K562 (cell line): ENCODE results near the gene GASK1A. TPM values are rescaled to one million over a fixed set of nuclear protein-coding genes. Genes with fewer than 3 reads are reported as not detected.

Source experiments
- C11orf30 ChIP-seq: fragments of 450-650 bp; IDR thresholded peaks from 2 replicates; pipeline ENCODE4 v1.6.1; 2016; ENCODE audit warnings: low read depth, mild to moderate bottlenecking
- HNRNPK ChIP-seq: fragments of 200-400 bp; formaldehyde crosslinking; IDR thresholded peaks from one replicate; pipeline ENCODE4 v1.6.1; 2018; ENCODE audit warnings: mild to moderate bottlenecking, low read depth, low read length; ENCODE audit not compliant: poor library complexity, severe bottlenecking
- HNRNPLL ChIP-seq: fragments of 200-400 bp; formaldehyde crosslinking; IDR thresholded peaks from 2 replicates; pipeline ENCODE4 v1.6.1; 2017; ENCODE audit warnings: low read length, low read depth, mild to moderate bottlenecking; ENCODE audit not compliant: poor library complexity, severe bottlenecking
- MTA3 ChIP-seq: fragments of 450-650 bp; formaldehyde crosslinking; IDR thresholded peaks from 2 replicates; pipeline ENCODE4 v1.6.1; 2017; ENCODE audit warnings: mild to moderate bottlenecking, borderline replicate concordance
- PHF20 ChIP-seq: fragments of 450-650 bp; IDR thresholded peaks from 2 replicates; pipeline ENCODE4 v1.6.1; 2018; ENCODE audit not compliant: partially characterized antibody
- POU5F1 ChIP-seq: fragments of 150-350 bp; IDR thresholded peaks from 2 replicates; pipeline ENCODE4 v1.6.1; 2014; ENCODE audit warnings: borderline replicate concordance, low read length, low read depth, mild to moderate bottlenecking; ENCODE audit not compliant: partially characterized antibody
- SRSF9 ChIP-seq: fragments of 200-400 bp; formaldehyde crosslinking; IDR thresholded peaks from 2 replicates; pipeline ENCODE4 v1.6.1; 2017; ENCODE audit warnings: low read depth, low read length, borderline replicate concordance
- TOE1 ChIP-seq, 2 experiments: fragments of 450-650 bp in 1 of 2; sonication (generic) in 1 of 2; formaldehyde crosslinking in 1 of 2; IDR thresholded peaks; 2 replicates each; pipeline versions ENCODE4 v1.7.1 to v1.8.0; 2016 to 2022; ENCODE audit warnings: borderline replicate concordance in 2 of 2, mild to moderate bottlenecking in 2 of 2, antibody characterized with exemption in 1 of 2, inconsistent platforms in 1 of 2, low read depth in 1 of 2, missing genetic modification reagents in 1 of 2, moderate library complexity in 1 of 2
- ZNF77 ChIP-seq: fragments of 250-450 bp; sonication (Bioruptor Pico); IDR thresholded peaks from 2 replicates; pipeline ENCODE4 v1.5.0; 2020
- ZZZ3 ChIP-seq: fragments of 450-650 bp; IDR thresholded peaks from 2 replicates; pipeline ENCODE4 v1.6.1; 2016; ENCODE audit warnings: antibody characterized with exemption, mild to moderate bottlenecking, moderate library complexity
- polyA plus RNA-seq, 8 experiments: library from polyadenylated mRNA; depleted of rRNA in 4 of 8; stranded (reverse) in 5 of 8; unstranded in 3 of 8; fragments of >200 nt; fragmentation: Nextera tagmentation in 2 of 8; fragmentation: Illumina TruSeq in 1 of 8; extraction: Ambion mirVana in 2 of 8; extraction: Trizol in 1 of 8; gene quantifications; 2 replicates each; pipeline versions ENCODE4 v1.2.1 to v1.2.3, GENCODE V29; 2011 to 2014; ENCODE audit warnings: inconsistent platforms in 1 of 8, missing spikeins in 1 of 8
- total RNA-seq, 7 experiments: library from RNA; depleted of rRNA in 6 of 7; stranded (reverse); fragments of >200 nt in 6 of 7; fragmentation: Illumina TruSeq in 2 of 7; extraction: Trizol in 2 of 7; gene quantifications; 2 replicates each; pipeline versions ENCODE4 v1.2.1 to v1.2.3, GENCODE V29; 2011 to 2021; ENCODE audit warnings: low replicate concordance in 1 of 7
- TF ChIP-seq, protein P1 (sequence below): fragments of 200-800 bp; sonication (Bioruptor generic); IDR thresholded peaks from 2 replicates; pipeline ENCODE4 v1.6.1; 2017; ENCODE audit warnings: missing genetic modification characterization, missing compliant biosample characterization
- TF ChIP-seq, protein P2 (sequence below): conservative IDR thresholded peaks from 2 replicates; pipeline ENCODE4 v1.6.1; 2011; ENCODE audit warnings: low read depth, mild to moderate bottlenecking, low read length; ENCODE audit not compliant: control insufficient read depth
- TF ChIP-seq, protein P3 (sequence below): fragments of 450-650 bp; conservative IDR thresholded peaks from 2 replicates; pipeline ENCODE4 v1.6.1; 2016; ENCODE audit warnings: missing genetic modification characterization, low read depth, mild to moderate bottlenecking, missing compliant biosample characterization, moderate library complexity
- TF ChIP-seq, protein P4 (sequence below): sonication (generic); formaldehyde crosslinking; IDR thresholded peaks from 2 replicates; pipeline ENCODE4 v1.8.0; 2023; ENCODE audit warnings: missing genetic modification reagents, mild to moderate bottlenecking, borderline replicate concordance

Gene GASK1A
- total and polyA plus RNA-seq, 9 of the 15 experiments (the other 6 are each of a cell fraction or from before 2014, with no cell fraction given), result 0.04 to 0.11 (median 0.05) TPM; not detected in 5

DNA sequence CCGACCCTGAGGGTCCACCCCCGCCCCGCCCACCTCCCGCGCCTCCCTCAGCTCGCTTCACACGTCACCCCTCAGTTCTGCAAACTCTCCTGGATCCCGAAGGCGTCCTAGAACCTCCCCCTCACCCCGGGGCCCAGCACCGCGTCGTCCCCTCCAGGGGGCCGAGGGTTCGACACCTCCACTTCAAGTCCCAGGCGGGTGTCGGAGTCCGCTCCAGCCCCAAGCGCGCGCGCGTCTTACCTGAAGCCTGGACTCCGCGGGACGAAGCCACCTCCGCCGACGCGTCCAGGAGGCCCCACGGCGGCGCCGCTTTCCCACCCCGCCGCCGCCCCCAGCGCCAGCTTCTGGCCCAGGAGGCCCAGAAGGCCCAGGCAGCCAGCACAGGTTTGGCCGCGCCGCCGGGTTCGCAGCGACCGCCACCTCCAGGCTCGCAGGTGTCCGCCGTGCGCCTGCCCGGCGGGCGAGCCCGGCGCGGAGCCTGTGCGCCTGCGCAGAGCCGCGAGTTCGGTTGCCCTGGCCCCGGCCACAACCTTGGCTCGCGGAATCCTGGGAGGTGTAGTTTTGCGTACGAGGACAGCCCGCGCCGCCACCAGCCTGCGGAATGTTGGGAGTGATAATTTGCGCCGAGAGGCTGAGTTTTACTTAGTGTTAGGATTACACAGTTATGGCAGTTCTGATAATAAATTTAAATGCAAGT, 126.6 kb downstream of the GASK1A start, which contains the start of gene POMGNT2 (continued):
- TF ChIP-seq TOE1 (IDR thresholded peaks at IDR 0.05; ENCODE audit: borderline replicate concordance) (no peak), TOE1 (CRISPR knock-in tag; IDR thresholded peaks at IDR 0.05; ENCODE audit: borderline replicate concordance, low read depth) (no peak), C11orf30 (no peak), HNRNPK (no peak), PHF20 (peak; percentile 66), HNRNPLL (peak; percentile 69), MTA3 (peak; percentile 84; the same call in 1 of the 2 replicates), POU5F1 (no peak), SRSF9 (no peak), ZNF77 (no peak), ZZZ3 (no peak)
- TF ChIP-seq, protein P1, sequence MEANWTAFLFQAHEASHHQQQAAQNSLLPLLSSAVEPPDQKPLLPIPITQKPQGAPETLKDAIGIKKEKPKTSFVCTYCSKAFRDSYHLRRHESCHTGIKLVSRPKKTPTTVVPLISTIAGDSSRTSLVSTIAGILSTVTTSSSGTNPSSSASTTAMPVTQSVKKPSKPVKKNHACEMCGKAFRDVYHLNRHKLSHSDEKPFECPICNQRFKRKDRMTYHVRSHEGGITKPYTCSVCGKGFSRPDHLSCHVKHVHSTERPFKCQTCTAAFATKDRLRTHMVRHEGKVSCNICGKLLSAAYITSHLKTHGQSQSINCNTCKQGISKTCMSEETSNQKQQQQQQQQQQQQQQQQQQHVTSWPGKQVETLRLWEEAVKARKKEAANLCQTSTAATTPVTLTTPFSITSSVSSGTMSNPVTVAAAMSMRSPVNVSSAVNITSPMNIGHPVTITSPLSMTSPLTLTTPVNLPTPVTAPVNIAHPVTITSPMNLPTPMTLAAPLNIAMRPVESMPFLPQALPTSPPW, result 0 out of 2 replicates have a peak, but pooled peaks have one; percentile 9
- TF ChIP-seq, protein P2, sequence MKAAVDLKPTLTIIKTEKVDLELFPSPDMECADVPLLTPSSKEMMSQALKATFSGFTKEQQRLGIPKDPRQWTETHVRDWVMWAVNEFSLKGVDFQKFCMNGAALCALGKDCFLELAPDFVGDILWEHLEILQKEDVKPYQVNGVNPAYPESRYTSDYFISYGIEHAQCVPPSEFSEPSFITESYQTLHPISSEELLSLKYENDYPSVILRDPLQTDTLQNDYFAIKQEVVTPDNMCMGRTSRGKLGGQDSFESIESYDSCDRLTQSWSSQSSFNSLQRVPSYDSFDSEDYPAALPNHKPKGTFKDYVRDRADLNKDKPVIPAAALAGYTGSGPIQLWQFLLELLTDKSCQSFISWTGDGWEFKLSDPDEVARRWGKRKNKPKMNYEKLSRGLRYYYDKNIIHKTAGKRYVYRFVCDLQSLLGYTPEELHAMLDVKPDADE, result peak; percentile 67; the same call in 1 of the 2 replicates
- TF ChIP-seq, protein P3, sequence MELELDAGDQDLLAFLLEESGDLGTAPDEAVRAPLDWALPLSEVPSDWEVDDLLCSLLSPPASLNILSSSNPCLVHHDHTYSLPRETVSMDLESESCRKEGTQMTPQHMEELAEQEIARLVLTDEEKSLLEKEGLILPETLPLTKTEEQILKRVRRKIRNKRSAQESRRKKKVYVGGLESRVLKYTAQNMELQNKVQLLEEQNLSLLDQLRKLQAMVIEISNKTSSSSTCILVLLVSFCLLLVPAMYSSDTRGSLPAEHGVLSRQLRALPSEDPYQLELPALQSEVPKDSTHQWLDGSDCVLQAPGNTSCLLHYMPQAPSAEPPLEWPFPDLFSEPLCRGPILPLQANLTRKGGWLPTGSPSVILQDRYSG (tag), result no peak
- TF ChIP-seq, protein P4, sequence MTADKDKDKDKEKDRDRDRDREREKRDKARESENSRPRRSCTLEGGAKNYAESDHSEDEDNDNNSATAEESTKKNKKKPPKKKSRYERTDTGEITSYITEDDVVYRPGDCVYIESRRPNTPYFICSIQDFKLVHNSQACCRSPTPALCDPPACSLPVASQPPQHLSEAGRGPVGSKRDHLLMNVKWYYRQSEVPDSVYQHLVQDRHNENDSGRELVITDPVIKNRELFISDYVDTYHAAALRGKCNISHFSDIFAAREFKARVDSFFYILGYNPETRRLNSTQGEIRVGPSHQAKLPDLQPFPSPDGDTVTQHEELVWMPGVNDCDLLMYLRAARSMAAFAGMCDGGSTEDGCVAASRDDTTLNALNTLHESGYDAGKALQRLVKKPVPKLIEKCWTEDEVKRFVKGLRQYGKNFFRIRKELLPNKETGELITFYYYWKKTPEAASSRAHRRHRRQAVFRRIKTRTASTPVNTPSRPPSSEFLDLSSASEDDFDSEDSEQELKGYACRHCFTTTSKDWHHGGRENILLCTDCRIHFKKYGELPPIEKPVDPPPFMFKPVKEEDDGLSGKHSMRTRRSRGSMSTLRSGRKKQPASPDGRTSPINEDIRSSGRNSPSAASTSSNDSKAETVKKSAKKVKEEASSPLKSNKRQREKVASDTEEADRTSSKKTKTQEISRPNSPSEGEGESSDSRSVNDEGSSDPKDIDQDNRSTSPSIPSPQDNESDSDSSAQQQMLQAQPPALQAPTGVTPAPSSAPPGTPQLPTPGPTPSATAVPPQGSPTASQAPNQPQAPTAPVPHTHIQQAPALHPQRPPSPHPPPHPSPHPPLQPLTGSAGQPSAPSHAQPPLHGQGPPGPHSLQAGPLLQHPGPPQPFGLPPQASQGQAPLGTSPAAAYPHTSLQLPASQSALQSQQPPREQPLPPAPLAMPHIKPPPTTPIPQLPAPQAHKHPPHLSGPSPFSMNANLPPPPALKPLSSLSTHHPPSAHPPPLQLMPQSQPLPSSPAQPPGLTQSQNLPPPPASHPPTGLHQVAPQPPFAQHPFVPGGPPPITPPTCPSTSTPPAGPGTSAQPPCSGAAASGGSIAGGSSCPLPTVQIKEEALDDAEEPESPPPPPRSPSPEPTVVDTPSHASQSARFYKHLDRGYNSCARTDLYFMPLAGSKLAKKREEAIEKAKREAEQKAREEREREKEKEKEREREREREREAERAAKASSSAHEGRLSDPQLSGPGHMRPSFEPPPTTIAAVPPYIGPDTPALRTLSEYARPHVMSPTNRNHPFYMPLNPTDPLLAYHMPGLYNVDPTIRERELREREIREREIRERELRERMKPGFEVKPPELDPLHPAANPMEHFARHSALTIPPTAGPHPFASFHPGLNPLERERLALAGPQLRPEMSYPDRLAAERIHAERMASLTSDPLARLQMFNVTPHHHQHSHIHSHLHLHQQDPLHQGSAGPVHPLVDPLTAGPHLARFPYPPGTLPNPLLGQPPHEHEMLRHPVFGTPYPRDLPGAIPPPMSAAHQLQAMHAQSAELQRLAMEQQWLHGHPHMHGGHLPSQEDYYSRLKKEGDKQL, result no peak
